ENCODE results near the gene GAMT. TPM values are rescaled to one million over a fixed set of nuclear protein-coding genes. Genes with fewer than 3 reads are reported as not detected.

The GAMT gene
- total and polyA plus RNA-seq, 2 donors (not counting 3 experiments of a cell fraction or from before 2014, with no cell fraction given) = 22.1 to 36.9 TPM

GRCh38 chr19:1430246-1430645 is 28.9 kb upstream of the GAMT start:
- no TSS peak for BruUV-seq (replicated peaks)
- Histone ChIP-seq H3K27ac (ENCODE audit: insufficient read depth, low read depth, low read length) (no peak overlapping the region), H3K4me1 (ENCODE audit: control insufficient read depth, extremely low read depth, insufficient read depth, low read length) (no peaks in the 10 kb centered on the region), H3K9me3 (replicated peaks; ENCODE audit: control insufficient read depth, insufficient read depth, low read length) (no peaks in the 10 kb centered on the region), H2AFZ (ENCODE audit: low read depth, low read length) (no peak overlapping the region), H3K27me3 (ENCODE audit: control insufficient read depth in 2 of 2, insufficient read depth in 2 of 2, low read length in 2 of 2) (no peaks in the 10 kb centered on the region), H3K9me1 (replicated peaks; ENCODE audit: control insufficient read depth, extremely low read depth, insufficient read depth, low read length) (no peaks in the 10 kb centered on the region), H4K20me1 (replicated peaks; ENCODE audit: control insufficient read depth, extremely low read depth, insufficient read depth, low read length) (no peaks in the 10 kb centered on the region), H3K4me3 (replicated peaks in 1 of 3; ENCODE audit: insufficient read depth in 1 of 3, low read depth in 1 of 3, low read length in 3 of 3) (no peak overlapping the region), H3K36me3 (ENCODE audit: control insufficient read depth in 2 of 2, extremely low read depth in 1 of 2, insufficient read depth in 2 of 2, low read length in 2 of 2) (peaks cover 6 to 65% of the 10 kb centered on the region in 2 experiments), H3K79me2 (ENCODE audit: control insufficient read depth, insufficient read depth, low read length) (peaks cover 3% of the 10 kb centered on the region), H3K4me2 (ENCODE audit: insufficient read depth, low read length) (no peak overlapping the region), H3K9ac (replicated peaks; ENCODE audit: extremely low read depth, insufficient read depth, low read length) (no peak overlapping the region)
- dilution Hi-C loops (cut with MboI; ENCODE audit: extremely low pct_ligation_motif_present, low sequenced_read_pairs) = no loop called here
- ChIA-PET CTCF (no interaction called here), POLR2A (no interaction called here)
- no peak for TF ChIP-seq CTCF (IDR thresholded peaks at IDR 0.05; ENCODE audit: extremely low read depth in 1 of 2, insufficient read depth in 1 of 2, low read depth in 1 of 2, low read length in 2 of 2)
- no peak for TF ChIP-seq GATA2 (IDR thresholded peaks at IDR 0.05; ENCODE audit: insufficient read depth, insufficient read length, low read depth, low read length)
- no peak for TF ChIP-seq EZH2 (IDR thresholded peaks at IDR 0.05; ENCODE audit: borderline replicate concordance, low read depth, low read length, severe bottlenecking)
- intact Hi-C loops (cut with micrococcal nuclease) = no loop called here
- DNase-seq (ENCODE audit: low read depth, low spot score) (no peak), FAIRE-seq (no peak)

DNA sequence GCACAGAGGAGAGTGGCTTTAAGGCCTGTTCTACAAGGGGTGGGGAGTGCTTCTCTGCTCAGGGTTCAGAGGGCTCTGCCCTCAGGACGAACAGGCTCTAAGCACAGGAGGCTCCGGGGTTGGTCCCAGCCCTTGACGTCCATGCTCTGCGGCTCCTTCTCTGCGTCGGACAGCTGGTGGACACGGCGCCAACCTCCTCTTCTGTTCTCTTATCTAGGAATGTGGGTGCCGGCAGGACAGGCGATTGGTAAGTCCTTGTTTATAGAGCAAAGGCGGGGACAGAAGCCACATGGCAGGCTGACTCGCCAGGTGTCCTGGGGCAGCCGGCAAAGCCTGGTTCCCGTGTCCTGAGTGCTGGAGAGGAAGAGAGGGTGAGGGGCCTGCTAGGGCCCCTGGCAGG is 28.4 kb upstream of the GAMT start:
- Histone ChIP-seq H3K36me3 (ENCODE audit: control insufficient read depth in 2 of 2, extremely low read depth in 1 of 2, insufficient read depth in 2 of 2, low read length in 2 of 2) (peaks cover 11 to 68% of the 10 kb centered on the region in 2 experiments), H3K9me3 (replicated peaks; ENCODE audit: control insufficient read depth, insufficient read depth, low read length) (no peaks in the 10 kb centered on the region), H3K4me2 (ENCODE audit: insufficient read depth, low read length) (no peak overlapping the region), H3K9ac (replicated peaks; ENCODE audit: extremely low read depth, insufficient read depth, low read length) (no peak overlapping the region), H4K20me1 (replicated peaks; ENCODE audit: control insufficient read depth, extremely low read depth, insufficient read depth, low read length) (peaks cover 2% of the 10 kb centered on the region), H3K27ac (ENCODE audit: insufficient read depth, low read depth, low read length) (no peak overlapping the region), H3K9me1 (replicated peaks; ENCODE audit: control insufficient read depth, extremely low read depth, insufficient read depth, low read length) (no peaks in the 10 kb centered on the region), H3K4me1 (ENCODE audit: control insufficient read depth, extremely low read depth, insufficient read depth, low read length) (no peaks in the 10 kb centered on the region), H3K4me3 (replicated peaks in 1 of 3; ENCODE audit: insufficient read depth in 1 of 3, low read depth in 1 of 3, low read length in 3 of 3) (no peak overlapping the region), H2AFZ (ENCODE audit: low read depth, low read length) (no peak overlapping the region), H3K27me3 (ENCODE audit: control insufficient read depth in 2 of 2, insufficient read depth in 2 of 2, low read length in 2 of 2) (no peaks in the 10 kb centered on the region), H3K79me2 (ENCODE audit: control insufficient read depth, insufficient read depth, low read length) (peaks cover 6% of the 10 kb centered on the region)
- POLR2A ChIA-PET = no interaction called here
- TF ChIP-seq MAX (IDR thresholded peaks at IDR 0.05; ENCODE audit: insufficient read depth, insufficient read length) (no peak), POLR2AphosphoS5 (IDR thresholded peaks at IDR 0.05; ENCODE audit: insufficient read depth, low read depth, low read length) (no peak), JUN (IDR thresholded peaks at IDR 0.05; ENCODE audit: borderline replicate concordance, insufficient read depth, insufficient read length, low read depth) (no peak), POLR2A (IDR thresholded peaks at IDR 0.05; ENCODE audit: low read depth, low read length) (no peak), FOS (IDR thresholded peaks at IDR 0.05; ENCODE audit: borderline replicate concordance, insufficient read depth, low read length) (no peak), EZH2 (IDR thresholded peaks at IDR 0.05; ENCODE audit: borderline replicate concordance, low read depth, low read length, severe bottlenecking) (no peak), GATA2 (IDR thresholded peaks at IDR 0.05; ENCODE audit: insufficient read depth, insufficient read length, low read depth, low read length) (no peak), CTCF (IDR thresholded peaks at IDR 0.05; ENCODE audit: extremely low read depth in 1 of 2, insufficient read depth in 1 of 2, low read depth in 1 of 2, low read length in 2 of 2) (no peak), MYC (IDR thresholded peaks at IDR 0.05; ENCODE audit: low read depth, low read length) (no peak)
- BruUV-seq (replicated peaks) = no TSS peak
- dilution Hi-C loops (cut with MboI; ENCODE audit: extremely low pct_ligation_motif_present, low sequenced_read_pairs) = no loop called here
- no peak for FAIRE-seq
- no peak for DNase-seq (ENCODE audit: low read depth, low spot score)
- intact Hi-C loops (cut with micrococcal nuclease) = no loop called here
- CTCF ChIA-PET = no interaction called here
